ENCODE measurements around the gene DDIT3.

The DDIT3 gene

DNA sequence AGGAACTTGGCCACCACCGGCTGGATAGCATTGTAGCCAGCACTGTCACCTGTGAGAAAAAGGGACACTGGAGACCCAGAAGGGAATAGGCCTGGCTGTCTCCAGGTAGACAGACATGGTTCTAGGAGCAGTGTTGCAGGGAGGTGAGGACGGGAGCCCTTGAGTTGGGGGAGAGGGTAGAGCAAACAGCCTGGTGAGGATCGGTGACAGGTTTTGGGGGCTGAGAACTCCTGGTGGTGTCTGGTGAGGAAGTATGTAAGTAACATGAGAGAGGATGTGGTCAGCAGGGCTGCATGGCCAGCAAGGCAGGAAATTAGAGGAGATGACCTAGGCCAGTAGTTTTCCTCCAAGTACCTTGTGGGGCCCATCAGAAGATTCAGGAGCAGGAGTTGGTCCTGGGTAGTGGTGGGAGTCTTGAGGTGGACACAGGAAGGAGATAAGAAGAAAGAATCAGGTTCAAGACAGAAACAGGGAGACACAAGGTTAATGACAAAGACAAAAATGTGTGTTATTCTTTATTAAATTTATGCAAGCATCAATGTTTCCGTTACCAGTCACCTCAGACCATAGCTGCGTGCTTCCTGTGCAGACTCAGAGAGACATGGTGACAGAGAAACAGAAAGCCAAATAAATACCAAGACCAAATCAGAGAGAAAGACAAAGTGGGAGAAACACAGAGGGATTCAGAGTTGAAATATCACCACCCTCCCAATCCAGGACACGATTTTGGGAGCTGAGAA is 40.8 kb downstream of the DDIT3 start, which contains the start of gene ARHGAP9:
Gene ARHGAP9, minus strand, starts transcription at position 491 of the 740 bp plus-strand sequence. Its CDS starts 460 bp downstream, at position 31.
- peak; percentile 71 for DNase-seq

GRCh38 chr12:57479043-57479375 is 41.3 kb downstream of the DDIT3 start:
- no peak for DNase-seq

DNA sequence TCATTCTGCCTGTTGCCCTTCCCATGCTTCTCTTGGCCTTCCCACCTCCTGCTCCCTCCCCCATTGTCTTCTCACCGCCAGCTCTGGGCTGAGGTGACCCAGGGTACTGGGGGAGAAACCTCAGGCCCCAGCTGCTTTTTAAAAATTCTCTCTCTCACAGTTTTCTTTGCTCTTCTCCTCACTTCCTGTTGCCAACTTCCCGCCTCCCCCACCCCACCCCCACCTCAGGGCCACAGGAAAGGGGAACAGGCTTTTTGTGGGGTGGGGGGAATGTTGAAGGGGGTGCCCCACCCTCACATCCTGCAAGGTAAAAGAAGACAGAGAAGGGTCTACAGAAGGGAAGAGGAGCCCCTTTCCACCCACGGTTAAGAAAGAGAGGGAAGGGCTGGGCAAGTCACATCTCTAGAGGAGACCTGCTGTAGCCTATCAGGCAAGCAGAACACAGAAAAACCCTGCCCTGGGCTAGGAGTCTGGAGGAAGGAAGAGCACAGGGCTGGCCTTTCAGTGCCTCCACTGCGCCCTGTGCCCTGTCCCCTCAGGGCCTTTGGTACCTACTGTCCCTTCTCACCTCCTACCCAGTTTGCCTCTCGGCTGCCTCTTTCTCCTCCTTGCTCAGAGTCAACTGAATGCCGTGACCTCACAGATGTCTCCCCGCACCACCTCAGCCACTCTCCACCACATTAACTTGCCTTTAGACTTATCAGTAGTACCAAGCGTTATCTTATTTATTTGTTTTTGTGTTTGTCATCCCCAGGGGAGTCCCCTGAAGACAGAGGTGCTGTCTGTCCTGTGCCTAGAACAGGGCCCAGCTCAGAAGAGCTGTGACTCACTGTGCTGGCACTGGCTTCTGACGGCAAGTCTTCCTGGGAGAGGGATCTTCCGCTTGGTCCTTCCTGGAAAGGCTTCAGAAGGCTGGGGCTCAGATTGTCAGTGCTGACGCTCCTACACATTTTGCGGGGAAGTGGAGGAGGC is 42.3 kb downstream of the DDIT3 start:
- DNase-seq: peak; percentile 71

GRCh38 chr12:57476993-57477709 is 43.2 kb downstream of the DDIT3 start:
- DNase-seq: peak; percentile 27

- peak; percentile 76 for DNase-seq
Observed at GRCh38 chr12:57476162-57476992, 43.9 kb downstream of the DDIT3 start.

GRCh38 chr12:57475271-57476161 is 44.8 kb downstream of the DDIT3 start:
- DNase-seq: no peak

GRCh38 chr12:57474862-57475261 is 45.5 kb downstream of the DDIT3 start:
- DNase-seq: no peak

DNA sequence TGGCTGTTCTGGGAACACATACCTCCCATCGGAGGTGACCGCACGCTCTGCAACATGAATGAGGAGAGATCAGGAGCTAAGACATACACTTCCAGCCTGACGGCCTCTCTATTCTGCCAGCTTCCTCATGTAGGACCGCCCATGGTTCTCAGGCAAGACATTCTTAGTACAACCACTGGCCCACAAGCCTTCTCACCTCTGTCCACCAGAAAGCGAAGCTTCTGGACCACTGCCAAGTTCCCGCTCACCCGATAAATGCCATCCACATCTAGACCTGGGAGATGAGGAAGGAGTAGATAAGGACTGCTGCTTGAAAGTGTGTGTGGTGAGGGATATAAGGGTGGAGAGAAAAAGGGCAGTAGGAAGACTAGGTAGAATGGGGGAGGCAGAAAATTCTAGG is 45.9 kb downstream of the DDIT3 start:
- no peak for DNase-seq

DNA sequence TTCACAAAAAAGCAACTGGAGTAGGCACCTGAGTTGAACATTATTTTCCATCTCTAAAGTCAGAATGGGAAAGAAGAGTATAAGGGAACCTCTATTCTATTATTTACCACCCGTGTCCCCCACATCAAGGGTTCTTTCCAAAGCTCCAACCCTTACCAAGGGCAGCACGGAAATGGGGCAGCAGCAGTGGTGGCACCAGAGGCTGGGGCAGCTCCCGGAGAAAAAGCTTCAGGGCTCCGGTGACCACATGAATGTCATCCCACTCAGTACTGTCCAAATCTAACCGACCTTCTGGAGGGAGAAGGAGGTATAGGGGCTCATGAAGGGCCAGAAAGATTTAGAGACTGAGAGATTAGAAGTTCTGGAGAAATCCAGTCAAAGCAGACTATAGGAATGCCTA is 46.4 kb downstream of the DDIT3 start:
- DNase-seq: no peak

DNA sequence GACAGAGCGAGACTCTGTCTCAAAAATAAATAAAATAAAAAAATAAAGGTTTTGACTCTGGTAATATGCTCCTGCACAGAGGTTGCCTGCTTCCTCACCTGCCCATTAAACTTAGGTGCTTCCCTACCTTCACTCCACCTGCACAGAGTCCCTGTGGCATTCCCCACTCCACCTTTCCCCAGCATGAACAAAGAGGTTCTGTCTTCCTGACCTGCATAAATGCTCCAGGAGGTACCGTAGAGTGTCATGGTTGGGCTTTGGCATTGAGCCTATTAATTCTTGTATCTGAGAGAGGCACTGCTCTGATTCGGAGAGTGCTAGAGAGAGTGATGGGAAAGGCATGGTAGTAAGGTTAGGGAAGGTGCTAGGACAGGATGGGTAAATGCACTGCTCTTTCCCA is 46.9 kb downstream of the DDIT3 start:
- DNase-seq: no peak

DNA sequence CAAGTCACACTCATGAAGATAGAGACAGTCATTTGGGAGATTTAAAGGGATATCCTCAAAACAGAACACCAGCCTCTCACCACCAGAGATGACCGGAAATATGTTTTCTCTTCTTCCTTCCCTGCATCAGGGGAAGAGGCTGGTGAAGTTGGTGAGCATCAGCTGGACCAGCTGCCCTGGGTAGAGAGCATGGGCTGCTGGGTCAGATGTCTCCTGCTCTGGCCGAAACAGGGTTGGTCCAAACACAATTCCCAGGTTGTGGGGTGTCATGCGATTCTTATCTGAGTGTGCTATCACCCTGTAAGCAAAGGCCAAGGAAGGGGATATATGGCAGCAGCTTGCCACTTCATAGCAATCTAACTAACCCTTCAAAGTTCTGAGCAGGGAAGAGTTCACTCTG is 47.9 kb downstream of the DDIT3 start:
- DNase-seq: no peak

- DNase-seq: no peak
Observed at GRCh38 chr12:57471661-57472060, 48.7 kb downstream of the DDIT3 start.

DNA sequence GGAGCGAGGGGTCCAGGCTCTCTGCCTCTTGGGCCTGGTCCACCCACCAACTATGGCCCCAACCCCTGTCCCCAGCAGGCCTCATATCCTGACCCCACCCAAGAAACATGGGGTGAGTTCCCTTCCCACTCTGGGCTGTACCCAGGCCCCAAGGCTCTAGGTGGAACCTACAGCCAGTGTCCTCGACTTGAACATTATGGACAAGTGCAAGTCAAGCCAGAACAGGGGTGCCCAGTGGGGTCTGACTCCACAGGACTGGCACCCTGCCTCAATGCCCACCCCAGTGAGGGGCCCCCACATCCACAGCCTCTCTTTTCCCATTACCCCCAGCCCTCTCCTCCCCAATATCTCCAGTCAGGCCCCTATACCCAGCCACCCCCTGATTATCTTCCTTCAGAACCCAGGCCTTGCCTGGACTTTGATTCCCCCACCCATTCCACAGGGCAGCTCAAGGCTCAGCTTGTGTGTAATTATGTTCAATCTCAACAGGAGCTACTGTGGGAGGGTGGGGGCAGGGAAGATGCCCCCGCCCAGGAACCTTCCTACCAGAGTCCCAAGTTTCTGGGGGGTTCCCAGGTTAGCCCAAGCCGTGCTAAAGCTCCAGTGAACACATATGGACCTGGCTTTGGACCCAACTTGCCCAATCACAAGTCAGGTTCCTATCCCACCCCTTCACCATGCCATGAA is 49.2 kb downstream of the DDIT3 start:
- DNase-seq: no peak

GRCh38 chr12:57470286-57470969 is 49.9 kb downstream of the DDIT3 start:
- no peak for DNase-seq

- DNase-seq: no peak
Observed at GRCh38 chr12:57469296-57470164, 50.8 kb downstream of the DDIT3 start.

DNA sequence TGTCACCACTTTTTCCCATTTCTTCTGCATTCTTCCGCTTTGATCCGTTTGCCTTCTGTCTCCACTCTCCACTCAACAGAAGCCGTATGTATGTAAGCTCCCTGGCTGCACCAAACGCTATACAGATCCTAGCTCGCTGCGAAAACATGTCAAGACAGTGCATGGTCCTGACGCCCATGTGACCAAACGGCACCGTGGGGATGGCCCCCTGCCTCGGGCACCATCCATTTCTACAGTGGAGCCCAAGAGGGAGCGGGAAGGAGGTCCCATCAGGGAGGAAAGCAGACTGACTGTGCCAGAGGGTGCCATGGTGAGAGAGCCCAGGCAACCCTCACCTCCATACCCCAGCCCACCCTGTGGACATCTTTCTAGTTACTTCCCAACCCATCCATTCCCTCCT is 52.4 kb downstream of the DDIT3 start:
- DNase-seq: no peak

GRCh38 chr12:57467212-57467874 is 53.0 kb downstream of the DDIT3 start:
- DNase-seq: no peak

All from CD4-positive, alpha-beta T cell treated with Interleukin-6 for 4 hours (primary cell).